K562 (cell line): ENCODE measurements around the gene SLC11A1. TPM values are rescaled to one million over a fixed set of nuclear protein-coding genes. Genes with fewer than 3 reads are reported as not detected.
A peak's percentile ranks its signal among the peaks of the same experiment; 100 is the strongest.

ENCODE experiments used
- ADNP ChIP-seq: fragments of 200-800 bp; sonication (Bioruptor generic); IDR thresholded peaks from 2 replicates; pipeline ENCODE4 v1.6.1; 2016; ENCODE audit warnings: missing genetic modification characterization, missing compliant biosample characterization
- CREM ChIP-seq: IDR thresholded peaks from 2 replicates; pipeline ENCODE4 v1.6.1; 2014; ENCODE audit warnings: antibody characterized with exemption, low read depth
- HNRNPK ChIP-seq: fragments of 200-400 bp; formaldehyde crosslinking; IDR thresholded peaks from one replicate; pipeline ENCODE4 v1.6.1; 2018; ENCODE audit warnings: mild to moderate bottlenecking, low read depth, low read length; ENCODE audit not compliant: poor library complexity, severe bottlenecking
- MYC ChIP-seq, 2 experiments: fragments of 250-450 bp in 1 of 2; sonication (Bioruptor Pico) in 1 of 2; IDR thresholded peaks; 2 replicates each; pipeline versions ENCODE4 v1.5.1 to v1.6.1; 2012 to 2021; ENCODE audit warnings: low read depth in 2 of 2, borderline replicate concordance in 1 of 2, improper control_type of control experiment in 1 of 2, low read length in 1 of 2, mild to moderate bottlenecking in 1 of 2, moderate library complexity in 1 of 2
- POLR3G ChIP-seq: IDR thresholded peaks from 2 replicates; pipeline ENCODE4 v1.6.1; 2011; ENCODE audit not compliant: insufficient read length, insufficient replicate concordance; ENCODE audit errors: extremely low read depth
- RCOR1 ChIP-seq, 2 experiments: IDR thresholded peaks; 2 replicates each; pipeline ENCODE4 v1.6.1; 2012; ENCODE audit warnings: low read depth in 2 of 2, low read length in 2 of 2, borderline replicate concordance in 1 of 2, improper control_type of control experiment in 1 of 2
- RERE ChIP-seq: sonication (generic); formaldehyde crosslinking; IDR thresholded peaks from 2 replicates; pipeline ENCODE4 v1.8.0; 2023; ENCODE audit warnings: missing genetic modification reagents, mild to moderate bottlenecking, borderline replicate concordance
- ZNF609 ChIP-seq: sonication (generic); formaldehyde crosslinking; IDR thresholded peaks from 2 replicates; pipeline ENCODE4 v1.8.1; 2023; ENCODE audit warnings: missing genetic modification reagents, mild to moderate bottlenecking, borderline replicate concordance
- polyA plus RNA-seq, 8 experiments: library from polyadenylated mRNA; depleted of rRNA in 4 of 8; stranded (reverse) in 5 of 8; unstranded in 3 of 8; fragments of >200 nt; fragmentation: Nextera tagmentation in 2 of 8; fragmentation: Illumina TruSeq in 1 of 8; extraction: Ambion mirVana in 2 of 8; extraction: Trizol in 1 of 8; gene quantifications; 2 replicates each; pipeline versions ENCODE4 v1.2.1 to v1.2.3, GENCODE V29; 2011 to 2014; ENCODE audit warnings: inconsistent platforms in 1 of 8, missing spikeins in 1 of 8
- total RNA-seq, 7 experiments: library from RNA; depleted of rRNA in 6 of 7; stranded (reverse); fragments of >200 nt in 6 of 7; fragmentation: Illumina TruSeq in 2 of 7; extraction: Trizol in 2 of 7; gene quantifications; 2 replicates each; pipeline versions ENCODE4 v1.2.1 to v1.2.3, GENCODE V29; 2011 to 2021; ENCODE audit warnings: low replicate concordance in 1 of 7
- TF ChIP-seq, protein P1 (sequence below): fragments of 450-650 bp; IDR thresholded peaks from 2 replicates; pipeline ENCODE4 v1.6.1; 2016; ENCODE audit warnings: low read depth, mild to moderate bottlenecking, moderate library complexity
- TF ChIP-seq, protein P2 (sequence below): sonication (generic); formaldehyde crosslinking; IDR thresholded peaks from 2 replicates; pipeline ENCODE4 v1.8.1; 2022; ENCODE audit warnings: missing genetic modification reagents
- TF ChIP-seq, protein P3 (sequence below): sonication (generic); formaldehyde crosslinking; IDR thresholded peaks from 2 replicates; pipeline ENCODE4 v1.4.0; 2020; ENCODE audit warnings: mild to moderate bottlenecking, missing genetic modification reagents

The SLC11A1 gene
- total and polyA plus RNA-seq, 9 of the 15 experiments (the other 6 are each of a cell fraction or from before 2014, with no cell fraction given) = 0.35 to 1.6 (median 0.65) TPM

DNA sequence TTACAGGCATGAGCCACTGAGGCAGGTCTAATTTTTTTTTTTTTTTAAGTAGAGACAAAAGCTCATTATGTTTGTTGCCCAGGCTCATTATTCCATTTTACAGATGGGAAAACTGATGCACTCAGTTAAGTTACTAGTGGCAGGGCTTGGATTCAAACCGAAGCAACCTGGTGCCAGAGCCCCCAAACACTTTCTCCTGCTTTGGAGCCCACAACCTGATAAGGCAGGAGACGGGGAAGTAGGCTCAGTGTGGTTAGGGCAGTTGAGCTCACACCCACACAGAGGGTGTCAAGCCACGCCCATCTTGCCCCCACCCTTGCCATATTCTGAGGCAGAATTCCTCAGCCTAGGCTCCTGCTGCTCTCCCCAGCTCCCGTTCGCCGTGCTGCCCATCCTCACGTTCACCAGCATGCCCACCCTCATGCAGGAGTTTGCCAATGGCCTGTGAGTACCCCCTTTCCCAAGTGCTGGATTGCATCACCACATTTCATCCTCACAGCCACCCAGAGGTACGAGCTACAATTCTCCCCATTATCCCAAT, 11.7 kb downstream of the SLC11A1 start (continued):
- TF ChIP-seq RCOR1 (IDR thresholded peaks at IDR 0.05; ENCODE audit: borderline replicate concordance in 1 of 2, low read depth in 2 of 2, low read length in 2 of 2) (no peak), ADNP (tag) (peak; percentile 65), CREM (peak; percentile 34), POLR3G (no peak), RERE (no peak), MYC (IDR thresholded peaks at IDR 0.05; ENCODE audit: low read depth, low read length) (peak; percentile 44; the same call in 1 of the 2 replicates), MYC (CRISPR knock-in tag; IDR thresholded peaks at IDR 0.05; ENCODE audit: borderline replicate concordance, low read depth) (no peak), HNRNPK (no peak), ZNF609 (CRISPR knock-in tag) (no peak)
- TF ChIP-seq, protein P1, sequence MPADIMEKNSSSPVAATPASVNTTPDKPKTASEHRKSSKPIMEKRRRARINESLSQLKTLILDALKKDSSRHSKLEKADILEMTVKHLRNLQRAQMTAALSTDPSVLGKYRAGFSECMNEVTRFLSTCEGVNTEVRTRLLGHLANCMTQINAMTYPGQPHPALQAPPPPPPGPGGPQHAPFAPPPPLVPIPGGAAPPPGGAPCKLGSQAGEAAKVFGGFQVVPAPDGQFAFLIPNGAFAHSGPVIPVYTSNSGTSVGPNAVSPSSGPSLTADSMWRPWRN = no peak
- TF ChIP-seq, protein P2, sequence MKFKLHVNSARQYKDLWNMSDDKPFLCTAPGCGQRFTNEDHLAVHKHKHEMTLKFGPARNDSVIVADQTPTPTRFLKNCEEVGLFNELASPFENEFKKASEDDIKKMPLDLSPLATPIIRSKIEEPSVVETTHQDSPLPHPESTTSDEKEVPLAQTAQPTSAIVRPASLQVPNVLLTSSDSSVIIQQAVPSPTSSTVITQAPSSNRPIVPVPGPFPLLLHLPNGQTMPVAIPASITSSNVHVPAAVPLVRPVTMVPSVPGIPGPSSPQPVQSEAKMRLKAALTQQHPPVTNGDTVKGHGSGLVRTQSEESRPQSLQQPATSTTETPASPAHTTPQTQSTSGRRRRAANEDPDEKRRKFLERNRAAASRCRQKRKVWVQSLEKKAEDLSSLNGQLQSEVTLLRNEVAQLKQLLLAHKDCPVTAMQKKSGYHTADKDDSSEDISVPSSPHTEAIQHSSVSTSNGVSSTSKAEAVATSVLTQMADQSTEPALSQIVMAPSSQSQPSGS (CRISPR knock-in tag) = no peak
- TF ChIP-seq, protein P3, sequence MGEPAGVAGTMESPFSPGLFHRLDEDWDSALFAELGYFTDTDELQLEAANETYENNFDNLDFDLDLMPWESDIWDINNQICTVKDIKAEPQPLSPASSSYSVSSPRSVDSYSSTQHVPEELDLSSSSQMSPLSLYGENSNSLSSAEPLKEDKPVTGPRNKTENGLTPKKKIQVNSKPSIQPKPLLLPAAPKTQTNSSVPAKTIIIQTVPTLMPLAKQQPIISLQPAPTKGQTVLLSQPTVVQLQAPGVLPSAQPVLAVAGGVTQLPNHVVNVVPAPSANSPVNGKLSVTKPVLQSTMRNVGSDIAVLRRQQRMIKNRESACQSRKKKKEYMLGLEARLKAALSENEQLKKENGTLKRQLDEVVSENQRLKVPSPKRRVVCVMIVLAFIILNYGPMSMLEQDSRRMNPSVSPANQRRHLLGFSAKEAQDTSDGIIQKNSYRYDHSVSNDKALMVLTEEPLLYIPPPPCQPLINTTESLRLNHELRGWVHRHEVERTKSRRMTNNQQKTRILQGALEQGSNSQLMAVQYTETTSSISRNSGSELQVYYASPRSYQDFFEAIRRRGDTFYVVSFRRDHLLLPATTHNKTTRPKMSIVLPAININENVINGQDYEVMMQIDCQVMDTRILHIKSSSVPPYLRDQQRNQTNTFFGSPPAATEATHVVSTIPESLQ (CRISPR knock-in tag) = peak; percentile 41; the same call in 1 of the 2 replicates
